Body of pancreas (tissue), 4 donors: ENCODE data around the gene KIF5A.
"Not testable (repeated sequence)": the region's sequence is repeated elsewhere in the genome, so short reads cannot be mapped to it uniquely, and the experiment has no call there.

Experiments
- POLR2A ChIP-seq, 3 donors: fragments of 450-650 bp; IDR thresholded peaks; one replicate each; pipeline ENCODE4 v1.6.1; 2016; ENCODE audit warnings: antibody characterized with exemption in 3 of 3, mild to moderate bottlenecking in 2 of 3
- TF ChIP-seq, protein P1 (sequence below), 7 experiments: fragments of 450-650 bp in 4 of 7; fragments of 200-600 bp in 3 of 7; sonication (generic) in 3 of 7; IDR thresholded peaks; one replicate each; pipeline ENCODE4 v1.5.1; 2016 to 2019; ENCODE audit warnings: antibody characterized with exemption in 7 of 7

DNA sequence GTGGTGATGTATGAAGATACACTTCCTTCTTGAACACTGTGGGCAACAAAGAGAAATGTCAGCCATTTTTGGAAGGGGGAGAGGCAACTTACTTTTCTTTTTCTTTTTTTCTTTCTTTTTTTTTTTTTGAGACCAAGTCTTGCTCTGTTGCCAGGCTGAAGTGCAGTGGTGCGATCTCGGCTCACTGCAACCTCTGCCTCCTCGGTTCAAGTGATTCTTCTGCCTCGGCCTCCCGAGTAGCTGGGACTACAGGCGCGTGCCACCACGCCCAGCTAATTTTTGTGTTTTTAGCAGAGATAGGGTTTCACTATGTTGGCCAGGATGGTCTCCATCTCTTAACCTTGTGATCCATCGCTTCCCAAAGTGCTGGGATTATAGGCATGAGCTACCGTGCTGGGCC lies 32.1 kb upstream of the KIF5A start:
- TF ChIP-seq, protein P1, sequence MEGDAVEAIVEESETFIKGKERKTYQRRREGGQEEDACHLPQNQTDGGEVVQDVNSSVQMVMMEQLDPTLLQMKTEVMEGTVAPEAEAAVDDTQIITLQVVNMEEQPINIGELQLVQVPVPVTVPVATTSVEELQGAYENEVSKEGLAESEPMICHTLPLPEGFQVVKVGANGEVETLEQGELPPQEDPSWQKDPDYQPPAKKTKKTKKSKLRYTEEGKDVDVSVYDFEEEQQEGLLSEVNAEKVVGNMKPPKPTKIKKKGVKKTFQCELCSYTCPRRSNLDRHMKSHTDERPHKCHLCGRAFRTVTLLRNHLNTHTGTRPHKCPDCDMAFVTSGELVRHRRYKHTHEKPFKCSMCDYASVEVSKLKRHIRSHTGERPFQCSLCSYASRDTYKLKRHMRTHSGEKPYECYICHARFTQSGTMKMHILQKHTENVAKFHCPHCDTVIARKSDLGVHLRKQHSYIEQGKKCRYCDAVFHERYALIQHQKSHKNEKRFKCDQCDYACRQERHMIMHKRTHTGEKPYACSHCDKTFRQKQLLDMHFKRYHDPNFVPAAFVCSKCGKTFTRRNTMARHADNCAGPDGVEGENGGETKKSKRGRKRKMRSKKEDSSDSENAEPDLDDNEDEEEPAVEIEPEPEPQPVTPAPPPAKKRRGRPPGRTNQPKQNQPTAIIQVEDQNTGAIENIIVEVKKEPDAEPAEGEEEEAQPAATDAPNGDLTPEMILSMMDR (IDR thresholded peaks at IDR 0.05), result not testable (repeated sequence)
- TF ChIP-seq POLR2A (IDR thresholded peaks at IDR 0.05), result not testable (repeated sequence)
